Measurements from ENCODE around the gene C6orf118. TPM values are rescaled to one million over a fixed set of nuclear protein-coding genes. Genes with fewer than 3 reads are reported as not detected.
A peak's percentile ranks its signal among the peaks of the same experiment; 100 is the strongest.

Gene C6orf118
- total and polyA plus RNA-seq, 2 of the 13 experiments (the other 11 are each of a cell fraction or from before 2014, with no cell fraction given), result not detected

DNA sequence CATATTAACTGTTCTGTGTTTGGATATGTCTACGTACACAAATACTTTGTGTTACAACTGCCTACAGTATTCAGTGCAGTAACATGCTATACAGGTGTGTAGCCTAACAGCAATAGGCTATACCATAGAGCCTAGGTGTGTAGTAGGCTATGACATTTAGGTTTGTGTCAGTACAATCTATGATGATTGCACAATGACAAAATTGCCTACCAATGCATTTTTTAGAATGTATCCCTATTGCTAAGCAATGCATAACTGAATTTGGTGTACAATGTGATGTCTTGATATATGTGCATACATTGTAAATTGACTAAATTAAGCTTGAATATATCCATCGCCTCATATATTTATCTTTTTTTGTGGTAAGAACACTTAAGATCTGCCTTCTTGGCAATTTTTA is 48.9 kb downstream of the C6orf118 start:
- H3K27ac ChIP-seq (ENCODE audit: extremely low read length, insufficient read depth, low read length), result no peak overlapping the region
- 1% methylated on average over 2 of the region's 2 CpGs for WGBS (ENCODE audit: low lambda C conversion rate)
- no peak overlapping the region for H3K9ac ChIP-seq (ENCODE audit: insufficient read depth, low read depth, low read length)
- DNase-seq (ENCODE audit: low spot score), result no peak
- no peaks in the 10 kb centered on the region for H3K27me3 ChIP-seq (ENCODE audit: control insufficient read depth in 1 of 2, insufficient read depth in 2 of 2, low read length in 2 of 2)
- in situ Hi-C loops (cut with HindIII; ENCODE audit: extremely low pct_ligation_motif_present, low pct_unique_long_range_greater_than_20kb), result no loop called here
- H3K79me2 ChIP-seq (ENCODE audit: insufficient read depth, low read length), result no peaks in the 10 kb centered on the region
- no peak for FAIRE-seq
- H3K4me3 ChIP-seq (replicated peaks in 1 of 3; ENCODE audit: insufficient read depth in 1 of 3, low read depth in 2 of 3, low read length in 3 of 3), result no peak overlapping the region
- H2AFZ ChIP-seq (ENCODE audit: low read length), result no peak overlapping the region
- intact Hi-C loops (cut with micrococcal nuclease; ENCODE audit: unreplicated experiment), result no loop called here
- H3K36me3 ChIP-seq (replicated peaks in 1 of 2; ENCODE audit: control insufficient read depth in 1 of 2, insufficient read depth in 2 of 2, low read length in 2 of 2), result no peaks in the 10 kb centered on the region
- no peaks in the 10 kb centered on the region for H4K20me1 ChIP-seq (ENCODE audit: insufficient read depth, low read length)
- ChIA-PET CTCF (ENCODE audit: low intra/inter-chr PET ratio, low total read pairs) (no interaction called here), POLR2A (no interaction called here)
- ATAC-seq, result no peak
- BruUV-seq (replicated peaks), result no TSS peak
- H3K9me3 ChIP-seq (ENCODE audit: low read length), result peaks cover 94% of the 10 kb centered on the region
- no peak overlapping the region for H3K4me2 ChIP-seq (ENCODE audit: low read depth, low read length)
- no peaks in the 10 kb centered on the region for H3K4me1 ChIP-seq (ENCODE audit: insufficient read depth, low read length)
- TF ChIP-seq ZNF143 (CRISPR knock-in tag; IDR thresholded peaks at IDR 0.05), result no peak
- TF ChIP-seq ZNF33A (CRISPR knock-in tag; IDR thresholded peaks at IDR 0.05; ENCODE audit: borderline replicate concordance), result no peak
- TF ChIP-seq MAFK (conservative IDR thresholded peaks at IDR 0.05 in 1 of 2, IDR thresholded peaks at IDR 0.05 in 1 of 2; ENCODE audit: low read length in 2 of 2), result peak; percentile 78 to 88
- peak; percentile 45; the same call in 1 of the 2 replicates for TF ChIP-seq CEBPB (IDR thresholded peaks at IDR 0.05; ENCODE audit: borderline replicate concordance, low read depth, low read length)
- no peak for TF ChIP-seq SCMH1 (CRISPR knock-in tag; IDR thresholded peaks at IDR 0.05; ENCODE audit: borderline replicate concordance)
- no peak for TF ChIP-seq PHF20 (CRISPR knock-in tag; IDR thresholded peaks at IDR 0.05)
- TF ChIP-seq PTBP1 (IDR thresholded peaks at IDR 0.05; ENCODE audit: low read depth, low read length, poor library complexity, severe bottlenecking), result no peak
- TF ChIP-seq MAFF (IDR thresholded peaks at IDR 0.05; ENCODE audit: low read depth, low read length), result peak; percentile 80
- TF ChIP-seq ZNF253 (CRISPR knock-in tag; IDR thresholded peaks at IDR 0.05; ENCODE audit: borderline replicate concordance), result no peak
- no peak for TF ChIP-seq GZF1 (CRISPR knock-in tag; IDR thresholded peaks at IDR 0.05)

DNA sequence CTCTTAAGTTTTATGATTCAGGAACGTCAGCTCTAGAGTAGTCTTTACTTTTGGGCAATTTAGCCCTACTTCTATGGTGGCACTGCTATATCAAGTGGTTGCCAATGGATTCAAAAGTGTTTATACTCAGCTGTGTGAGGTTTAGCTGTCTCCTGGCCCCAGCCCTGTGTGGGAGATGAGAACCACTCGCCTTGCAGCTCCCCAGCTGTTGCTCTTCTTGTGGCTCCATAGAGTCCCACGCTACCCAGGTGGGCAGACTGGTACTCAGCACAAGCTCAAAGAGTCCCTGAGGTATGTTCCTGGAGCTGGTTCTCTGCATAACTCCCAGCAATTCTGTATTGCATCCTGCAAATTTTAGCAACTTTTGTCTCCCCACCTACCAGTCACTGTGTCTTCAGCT is 59.6 kb downstream of the C6orf118 start:
- DNase-seq (ENCODE audit: low spot score) (no peak), ATAC-seq (no peak), FAIRE-seq (no peak)
- H3K27ac ChIP-seq (ENCODE audit: extremely low read length, insufficient read depth, low read length), result no peak overlapping the region
- H3K27me3 ChIP-seq (ENCODE audit: control insufficient read depth in 1 of 2, insufficient read depth in 2 of 2, low read length in 2 of 2), result no peaks in the 10 kb centered on the region
- no peak overlapping the region for H3K4me2 ChIP-seq (ENCODE audit: low read depth, low read length)
- H3K79me2 ChIP-seq (ENCODE audit: insufficient read depth, low read length), result no peaks in the 10 kb centered on the region
- no peaks in the 10 kb centered on the region for H3K4me1 ChIP-seq (ENCODE audit: insufficient read depth, low read length)
- in situ Hi-C loops (cut with HindIII; ENCODE audit: extremely low pct_ligation_motif_present, low pct_unique_long_range_greater_than_20kb) (no loop called here), intact Hi-C loops (cut with micrococcal nuclease; ENCODE audit: unreplicated experiment) (no loop called here)
- no peak for TF ChIP-seq HDAC6 (IDR thresholded peaks at IDR 0.05; ENCODE audit: low read depth, low read length)
- no peak for TF ChIP-seq TRIM24 (CRISPR knock-in tag; IDR thresholded peaks at IDR 0.05)
- no peak for TF ChIP-seq SOX13 (IDR thresholded peaks at IDR 0.05)
- TF ChIP-seq SOX13 (CRISPR knock-in tag; conservative IDR thresholded peaks at IDR 0.05 in 1 of 2, IDR thresholded peaks at IDR 0.05 in 1 of 2), result no peak
- BruUV-seq (replicated peaks), result no TSS peak
- no peaks in the 10 kb centered on the region for H4K20me1 ChIP-seq (ENCODE audit: insufficient read depth, low read length)
- H3K4me3 ChIP-seq (replicated peaks in 1 of 3; ENCODE audit: insufficient read depth in 1 of 3, low read depth in 2 of 3, low read length in 3 of 3), result no peak overlapping the region
- ChIA-PET CTCF (ENCODE audit: low intra/inter-chr PET ratio, low total read pairs) (no interaction called here), POLR2A (no interaction called here)
- no peaks in the 10 kb centered on the region for H3K36me3 ChIP-seq (replicated peaks in 1 of 2; ENCODE audit: control insufficient read depth in 1 of 2, insufficient read depth in 2 of 2, low read length in 2 of 2)
- H2AFZ ChIP-seq (ENCODE audit: low read length), result no peak overlapping the region
- no peak overlapping the region for H3K9ac ChIP-seq (ENCODE audit: insufficient read depth, low read depth, low read length)
- WGBS (ENCODE audit: low lambda C conversion rate), result 10% methylated on average over 3 of the region's 3 CpGs
- H3K9me3 ChIP-seq (ENCODE audit: low read length), result peaks cover 64% of the 10 kb centered on the region
